ENCODE results near the gene DHPS.
"Not testable (repeated sequence)": the region's sequence is repeated elsewhere in the genome, so short reads cannot be mapped to it uniquely, and the experiment has no call there.

DHPS gene

DNA sequence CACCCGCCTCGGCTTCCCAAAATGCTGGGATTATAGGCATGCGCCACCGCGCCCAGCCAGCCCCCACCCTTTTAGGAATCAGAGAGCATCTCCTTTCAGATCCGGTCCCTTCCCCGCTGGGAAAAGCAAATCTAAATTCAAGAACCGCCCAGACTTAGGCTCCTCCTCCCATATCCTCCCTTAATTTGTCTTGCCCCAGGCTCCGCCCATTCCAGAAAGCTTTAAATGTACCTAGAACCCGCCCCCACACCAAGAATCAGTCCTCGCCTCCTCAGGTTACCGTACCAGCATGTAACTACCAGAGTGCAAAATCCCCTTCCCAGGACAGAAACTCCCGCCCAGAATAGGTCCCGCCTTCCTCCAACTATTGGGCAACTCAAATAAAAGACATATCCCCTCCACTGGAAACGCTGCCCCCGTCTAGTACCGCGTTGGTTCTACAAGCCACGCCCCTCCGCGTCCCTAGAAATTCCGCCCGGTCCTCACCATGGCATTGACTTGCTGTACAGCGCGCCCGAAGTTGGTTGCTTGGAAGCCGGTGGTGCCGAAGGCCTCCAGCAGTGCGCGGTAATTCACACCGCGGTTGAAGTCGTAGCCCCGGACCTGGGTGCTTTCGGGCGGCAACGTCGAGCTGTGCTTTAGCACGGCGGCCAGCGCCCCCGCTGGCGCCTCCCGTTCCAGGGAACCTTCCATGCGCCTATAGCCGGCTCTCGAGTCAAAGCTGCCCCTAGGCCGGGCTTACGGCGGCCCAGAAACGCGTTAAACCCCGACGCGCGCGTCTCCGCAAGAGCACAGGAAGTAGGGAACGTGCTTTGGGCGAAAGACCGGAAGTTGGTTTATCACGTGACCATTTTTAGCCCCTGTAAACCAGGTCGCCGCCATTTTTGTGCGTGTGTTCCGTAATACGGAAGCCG lies at the start of gene DHPS:
DHPS (minus strand) TSS at position 807 of the 914 bp plus-strand sequence; CDS start at position 693, 114 bp downstream.
- peak; percentile 95 for DNase-seq (ENCODE audit: low spot score)
- TF ChIP-seq, protein P1, sequence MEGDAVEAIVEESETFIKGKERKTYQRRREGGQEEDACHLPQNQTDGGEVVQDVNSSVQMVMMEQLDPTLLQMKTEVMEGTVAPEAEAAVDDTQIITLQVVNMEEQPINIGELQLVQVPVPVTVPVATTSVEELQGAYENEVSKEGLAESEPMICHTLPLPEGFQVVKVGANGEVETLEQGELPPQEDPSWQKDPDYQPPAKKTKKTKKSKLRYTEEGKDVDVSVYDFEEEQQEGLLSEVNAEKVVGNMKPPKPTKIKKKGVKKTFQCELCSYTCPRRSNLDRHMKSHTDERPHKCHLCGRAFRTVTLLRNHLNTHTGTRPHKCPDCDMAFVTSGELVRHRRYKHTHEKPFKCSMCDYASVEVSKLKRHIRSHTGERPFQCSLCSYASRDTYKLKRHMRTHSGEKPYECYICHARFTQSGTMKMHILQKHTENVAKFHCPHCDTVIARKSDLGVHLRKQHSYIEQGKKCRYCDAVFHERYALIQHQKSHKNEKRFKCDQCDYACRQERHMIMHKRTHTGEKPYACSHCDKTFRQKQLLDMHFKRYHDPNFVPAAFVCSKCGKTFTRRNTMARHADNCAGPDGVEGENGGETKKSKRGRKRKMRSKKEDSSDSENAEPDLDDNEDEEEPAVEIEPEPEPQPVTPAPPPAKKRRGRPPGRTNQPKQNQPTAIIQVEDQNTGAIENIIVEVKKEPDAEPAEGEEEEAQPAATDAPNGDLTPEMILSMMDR (IDR thresholded peaks at IDR 0.05; ENCODE audit: borderline replicate concordance, control extremely low read depth, extremely low read depth, insufficient read depth, missing control alignments) = no peak
- in situ Hi-C loops (cut with MboI; ENCODE audit: low sequenced_read_pairs, unreplicated experiment) = no loop called here

DNA sequence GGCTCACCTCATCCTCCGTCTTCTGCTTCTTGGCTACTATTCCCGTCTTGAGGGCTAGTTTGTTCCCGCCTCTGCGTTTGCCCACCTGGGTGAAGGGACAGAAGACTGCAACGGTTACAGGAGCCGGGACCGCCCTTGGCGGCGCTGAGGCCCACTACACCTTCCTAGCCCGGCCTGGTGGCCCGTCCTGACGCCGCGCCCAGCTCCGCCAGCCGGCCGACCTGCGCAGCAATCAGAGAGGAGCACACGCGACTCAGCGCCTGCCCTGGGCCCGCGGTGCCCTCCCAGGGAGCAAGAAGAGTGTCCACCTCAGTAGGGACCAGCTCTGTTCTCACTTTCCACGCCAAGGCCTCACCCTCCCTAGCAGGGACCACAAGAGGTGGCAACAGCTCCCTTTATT lies 49.7 kb upstream of the DHPS start:
- no peak for DNase-seq (ENCODE audit: low spot score)
- in situ Hi-C loops (cut with MboI; ENCODE audit: low sequenced_read_pairs, unreplicated experiment) = no loop called here
- TF ChIP-seq, protein P1 (IDR thresholded peaks at IDR 0.05; ENCODE audit: borderline replicate concordance, control extremely low read depth, extremely low read depth, insufficient read depth, missing control alignments) = no peak

DNA sequence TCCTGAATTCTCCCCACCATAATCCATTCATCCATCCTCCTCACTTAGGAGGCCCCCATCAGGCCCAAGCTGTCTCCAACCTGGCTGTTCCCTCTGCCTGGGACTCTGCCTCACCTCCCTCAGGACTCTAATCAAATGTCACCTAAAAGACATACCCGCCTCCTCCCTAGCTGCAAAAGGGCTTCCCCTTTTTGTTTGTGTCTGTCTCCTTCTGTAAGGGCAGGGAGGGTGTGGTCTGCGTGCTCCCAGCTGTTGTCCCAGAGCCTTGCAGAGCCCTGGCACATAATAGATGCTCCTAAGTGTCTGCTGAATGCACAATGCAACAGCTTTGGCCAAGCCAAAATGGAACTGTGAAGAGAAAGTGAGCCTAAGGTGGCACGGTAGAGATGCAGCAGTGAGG lies 48.4 kb upstream of the DHPS start:
- DNase-seq (ENCODE audit: low spot score) = no peak
- TF ChIP-seq, protein P1 (IDR thresholded peaks at IDR 0.05; ENCODE audit: borderline replicate concordance, control extremely low read depth, extremely low read depth, insufficient read depth, missing control alignments) = no peak
- in situ Hi-C loops (cut with MboI; ENCODE audit: low sequenced_read_pairs, unreplicated experiment) = no loop called here

DNA sequence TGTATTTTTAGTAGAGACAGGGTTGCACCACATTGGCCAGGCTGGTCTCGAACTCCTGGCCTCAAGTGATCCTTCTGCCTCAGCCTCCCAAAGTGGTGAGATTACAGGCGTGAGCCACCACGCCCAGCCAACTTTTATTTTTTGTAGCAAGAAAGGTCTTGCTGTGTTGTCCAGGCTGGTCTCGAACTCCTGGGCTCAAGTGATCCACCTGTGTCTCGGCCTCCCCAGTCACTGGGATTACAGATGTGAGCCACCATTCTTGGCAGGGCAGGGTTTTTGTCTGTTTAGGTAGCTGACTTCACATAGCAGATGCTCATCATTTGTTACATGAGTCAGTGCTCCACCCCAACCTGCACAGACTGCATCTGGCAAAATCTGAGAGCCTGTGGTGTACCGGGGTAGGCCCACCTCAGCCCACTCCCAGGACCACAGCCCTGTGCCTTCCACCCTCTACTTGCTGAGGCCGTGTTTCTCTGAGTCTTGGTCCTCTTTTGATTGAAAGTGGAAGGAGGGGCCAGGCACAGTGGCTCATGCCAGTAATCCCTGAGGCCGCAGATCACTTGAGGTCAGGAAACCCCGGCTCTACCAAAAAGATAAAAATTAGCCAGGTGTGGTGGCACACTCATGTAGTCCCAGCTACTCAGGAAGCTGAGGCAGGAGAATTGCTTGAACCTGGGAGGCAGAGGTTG lies 46.2 kb upstream of the DHPS start:
- in situ Hi-C loops (cut with MboI; ENCODE audit: low sequenced_read_pairs, unreplicated experiment) = no loop called here

DNA sequence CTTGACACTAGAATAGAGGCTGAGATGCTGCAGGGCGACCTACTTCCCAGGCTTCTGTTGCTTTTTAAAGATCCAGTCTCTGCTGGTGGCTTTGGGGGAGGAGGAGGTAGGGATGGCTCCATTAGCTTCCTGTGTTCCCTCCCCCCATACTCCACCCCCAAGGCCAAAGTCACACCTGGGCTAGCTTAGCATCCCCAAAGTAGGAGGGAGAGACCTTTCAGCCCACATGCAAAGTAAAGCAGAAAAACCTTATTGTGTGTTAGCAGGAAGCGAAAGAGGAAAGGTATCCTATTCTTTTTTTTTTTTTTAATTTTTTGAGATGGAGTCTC lies 45.3 kb upstream of the DHPS start:
- TF ChIP-seq, protein P1 (IDR thresholded peaks at IDR 0.05; ENCODE audit: borderline replicate concordance, control extremely low read depth, extremely low read depth, insufficient read depth, missing control alignments) = no peak
- in situ Hi-C loops (cut with MboI; ENCODE audit: low sequenced_read_pairs, unreplicated experiment) = no loop called here
- DNase-seq (ENCODE audit: low spot score) = no peak

More for the DNA sequence above, 46.2 kb upstream of the DHPS start:
- TF ChIP-seq, protein P1 (IDR thresholded peaks at IDR 0.05; ENCODE audit: borderline replicate concordance, control extremely low read depth, extremely low read depth, insufficient read depth, missing control alignments) = no peak
- DNase-seq (ENCODE audit: low spot score) = no peak

DNA sequence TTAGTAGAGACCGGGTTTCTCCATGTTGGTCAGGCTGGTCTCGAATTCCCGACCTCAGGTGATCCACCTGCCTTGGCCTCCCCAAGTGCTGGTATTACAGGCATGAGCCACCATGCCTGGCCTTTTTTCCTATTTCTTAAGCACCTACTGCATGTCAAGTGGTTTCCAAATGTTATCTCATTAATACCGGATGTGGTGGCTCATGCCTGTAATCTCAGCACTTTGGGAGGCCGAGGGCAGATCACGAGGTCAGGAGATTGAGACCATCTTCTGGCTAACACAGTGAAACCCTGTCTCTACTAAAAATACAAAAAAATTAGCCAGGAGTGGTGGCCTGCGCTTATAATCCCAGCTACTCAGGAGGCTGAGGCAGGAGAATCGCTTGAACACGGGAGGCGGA lies 43.9 kb upstream of the DHPS start:
- DNase-seq (ENCODE audit: low spot score); in situ Hi-C loops (cut with MboI; ENCODE audit: low sequenced_read_pairs, unreplicated experiment): not testable (repeated sequence)

Data from GM13976 (cell line).